Activated gamma-delta T cell (primary cell): ENCODE results near the gene NR4A2.

Experiments used
- DNase-seq: peaks from one replicate; lab custom pipeline; 2025; lab: John Stamatoyannopoulos, UW

NR4A2 gene

GRCh38 chr2:156340377-156340776 lies 7.9 kb upstream of the NR4A2 start:
- no peak for DNase-seq

- no peak for DNase-seq
Observed at GRCh38 chr2:156339865-156340264, 7.3 kb upstream of the NR4A2 start.

GRCh38 chr2:156339110-156339847 lies 6.8 kb upstream of the NR4A2 start:
- DNase-seq: no peak

- DNase-seq: no peak
Observed at GRCh38 chr2:156338578-156338977, 6.1 kb upstream of the NR4A2 start.

DNA sequence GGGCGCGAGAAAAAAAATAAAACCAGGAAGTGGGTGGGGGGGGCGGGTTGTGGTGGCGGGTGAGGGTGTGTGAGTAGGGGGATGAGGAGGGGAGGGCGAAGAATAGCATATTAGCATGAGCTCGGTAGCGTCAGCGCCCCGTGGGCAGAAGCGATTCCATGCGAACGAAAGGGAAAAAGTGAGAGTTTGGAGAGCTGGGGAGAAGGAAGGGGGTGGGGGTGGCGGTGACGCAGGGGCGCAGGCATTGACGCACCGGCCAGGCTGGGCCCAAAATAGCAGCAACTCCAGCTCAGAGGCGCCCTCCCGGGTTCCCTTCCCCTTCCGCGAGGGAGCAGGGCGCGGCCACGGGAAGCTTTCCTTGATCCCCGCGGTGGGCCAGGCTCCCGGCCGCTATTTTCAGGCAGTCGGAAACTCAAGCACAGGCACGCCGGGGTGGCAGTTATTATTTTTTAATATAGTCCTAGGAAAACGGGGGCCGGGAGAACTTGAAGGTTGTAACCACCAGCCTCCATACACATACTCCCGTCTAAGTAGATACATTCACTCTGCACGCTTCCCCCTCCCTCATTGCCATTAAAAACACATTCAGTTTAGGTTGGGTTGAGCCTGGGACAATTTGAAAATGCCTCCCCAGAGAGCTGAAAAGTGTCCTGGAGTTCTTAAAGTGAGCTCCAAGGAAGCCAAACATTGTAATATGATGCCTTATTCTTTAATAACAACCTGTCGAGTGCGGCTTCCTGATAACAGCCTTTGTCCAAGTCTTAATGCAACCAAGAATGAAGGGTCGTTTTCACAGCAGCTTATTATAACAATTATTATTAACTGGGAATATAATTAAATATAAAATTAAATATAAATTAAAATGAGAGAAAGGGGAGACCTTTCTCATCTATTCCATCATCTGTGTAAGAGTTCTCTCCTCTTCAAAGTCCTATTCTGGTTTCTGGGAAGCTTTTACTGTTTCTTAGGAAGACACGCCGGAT lies 2.3 kb upstream of the NR4A2 start:
- peak; percentile 82 for DNase-seq

DNA sequence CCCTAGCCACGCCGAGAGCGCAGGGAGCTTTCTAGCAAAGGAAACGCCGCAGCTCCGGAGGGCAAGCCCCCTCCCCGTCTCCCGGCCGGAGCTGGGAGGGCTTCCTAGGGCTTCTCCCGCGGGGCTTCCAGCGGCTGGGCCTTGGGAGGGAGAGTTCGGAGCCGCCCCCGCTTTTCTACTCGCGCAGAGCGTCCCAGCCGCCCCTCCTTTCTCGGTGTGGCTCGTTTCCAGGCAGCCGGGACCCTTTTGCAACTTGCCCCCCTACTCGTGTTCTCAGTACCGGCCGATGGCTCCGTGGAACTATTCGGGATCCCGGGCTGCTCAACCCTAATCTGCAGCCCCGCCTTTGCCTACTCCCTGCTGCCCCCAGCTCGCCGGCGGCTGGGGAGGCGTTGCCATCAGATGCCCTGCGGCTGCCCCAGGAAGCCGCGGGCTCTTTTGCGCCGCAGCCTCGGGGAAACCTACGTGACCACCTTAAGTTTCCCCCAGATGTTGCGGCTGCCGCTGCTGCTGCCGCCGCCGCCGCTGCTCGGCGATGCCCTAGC lies 1.5 kb upstream of the NR4A2 start:
- peak; percentile 76 for DNase-seq

GRCh38 chr2:156333274-156333950 lies 891 bp upstream of the NR4A2 start:
- DNase-seq: no peak

- DNase-seq: no peak
Observed at GRCh38 chr2:156332284-156332533, 312 bp downstream of the NR4A2 start.

DNA sequence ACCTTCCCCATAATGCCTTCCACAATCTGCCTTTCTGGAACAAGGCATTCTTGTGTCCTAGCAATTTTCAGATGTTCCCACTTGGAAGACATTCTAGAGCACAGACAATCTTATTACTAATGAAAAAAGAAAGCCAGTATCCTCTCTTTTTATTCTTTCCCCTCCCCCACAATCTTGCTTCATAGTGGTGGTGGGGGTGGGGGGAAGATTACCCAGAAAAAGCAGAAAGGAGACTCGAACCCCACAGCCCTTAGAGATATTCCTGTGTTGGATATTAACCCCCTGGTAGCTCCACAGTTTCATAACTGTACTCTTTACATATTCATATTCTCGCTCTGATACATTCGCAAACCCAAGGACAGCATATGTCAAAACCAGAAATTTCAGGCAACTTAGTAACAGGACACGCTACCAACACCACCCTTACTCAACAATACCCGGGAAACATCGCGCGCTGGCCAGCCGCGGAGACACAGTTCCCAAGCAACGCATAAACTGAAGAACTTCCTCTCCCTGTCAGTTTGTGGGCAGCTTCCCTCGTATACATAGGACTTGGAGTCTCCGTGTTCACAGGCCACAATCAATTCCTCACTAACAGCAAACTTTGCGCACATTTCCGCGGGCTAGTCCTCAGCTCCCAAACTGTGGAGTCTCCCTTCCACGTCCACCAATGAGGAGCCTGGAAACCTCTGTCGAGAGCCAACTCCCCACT lies 793 bp downstream of the NR4A2 start:
- DNase-seq: no peak

DNA sequence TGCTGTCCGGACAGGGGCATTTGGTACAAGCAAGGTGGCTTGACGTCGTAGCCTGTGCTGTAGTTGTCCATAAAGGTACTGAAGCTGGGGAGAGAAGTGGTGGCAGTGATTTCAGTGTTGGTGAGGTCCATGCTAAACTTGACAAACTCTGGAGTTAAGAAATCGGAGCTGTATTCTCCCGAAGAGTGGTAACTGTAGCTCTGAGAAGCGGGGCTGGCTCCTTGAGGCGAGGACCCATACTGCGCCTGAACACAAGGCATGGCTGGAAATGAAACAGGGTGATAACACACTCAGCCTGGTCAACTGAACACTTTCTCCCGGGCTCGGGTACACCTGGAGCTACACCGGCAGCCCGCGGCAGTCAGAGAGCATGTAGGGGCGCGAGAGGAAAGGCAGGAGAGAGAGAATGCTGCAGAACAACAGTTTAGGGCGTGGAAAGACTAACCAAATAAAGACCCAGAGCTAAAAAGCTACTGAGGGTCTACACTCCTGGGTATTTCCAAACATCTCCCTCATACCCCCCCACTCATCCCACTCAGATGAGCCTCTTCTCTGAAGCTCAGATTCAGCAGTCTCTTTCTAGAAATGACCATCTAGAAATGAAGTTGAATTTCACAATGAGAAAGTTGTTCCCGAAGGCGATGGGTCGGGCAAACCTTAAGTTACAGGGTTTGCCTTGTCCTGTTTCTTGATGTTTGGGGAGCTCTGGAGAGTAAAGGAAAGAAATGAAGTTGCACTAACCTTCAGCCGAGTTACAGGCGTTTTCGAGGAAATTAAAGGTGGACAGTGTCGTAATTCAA lies 2.4 kb downstream of the NR4A2 start:
- no peak for DNase-seq

- peak; percentile 24 for DNase-seq
Observed at GRCh38 chr2:156329031-156329926, 3.2 kb downstream of the NR4A2 start.

DNA sequence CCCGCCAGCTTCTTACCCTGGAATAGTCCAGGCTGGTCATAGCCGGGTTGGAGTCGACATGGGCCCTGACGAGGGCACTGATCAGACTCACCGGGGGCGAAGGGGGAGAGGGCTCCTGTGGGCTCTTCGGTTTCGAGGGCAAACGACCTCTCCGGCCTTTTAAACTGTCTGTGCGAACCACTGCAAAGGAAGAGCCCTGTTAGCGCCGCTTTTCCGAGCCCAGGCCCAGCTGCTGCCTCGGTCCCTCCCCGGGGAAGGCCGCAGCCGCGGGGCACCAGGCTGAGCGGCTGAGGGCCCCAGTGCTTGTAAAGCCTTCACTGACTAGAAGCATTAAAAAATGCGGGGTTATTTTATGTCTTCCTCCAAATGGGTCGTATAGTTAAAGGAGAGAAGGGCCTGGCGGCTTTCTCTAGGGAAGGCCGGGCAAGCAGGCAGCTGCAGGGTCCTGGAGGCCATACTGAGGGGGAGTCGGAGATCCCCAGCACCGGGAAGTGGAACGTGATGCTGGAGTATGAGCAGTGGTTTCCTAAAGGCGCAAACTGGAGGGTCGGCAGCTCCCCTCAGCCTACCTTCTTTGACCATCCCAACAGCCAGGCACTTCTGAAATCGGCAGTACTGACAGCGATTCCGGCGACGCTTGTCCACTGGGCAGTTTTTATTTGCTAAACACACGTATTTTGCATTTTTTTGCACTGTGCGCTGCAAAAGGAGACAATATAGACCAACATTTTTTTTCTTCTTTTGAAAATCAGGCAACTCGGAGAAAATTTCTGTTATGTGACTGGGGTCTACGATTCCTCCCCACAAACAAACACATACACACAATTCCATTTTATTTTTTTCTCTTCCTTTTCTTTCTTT lies 4.5 kb downstream of the NR4A2 start:
- DNase-seq: no peak

DNA sequence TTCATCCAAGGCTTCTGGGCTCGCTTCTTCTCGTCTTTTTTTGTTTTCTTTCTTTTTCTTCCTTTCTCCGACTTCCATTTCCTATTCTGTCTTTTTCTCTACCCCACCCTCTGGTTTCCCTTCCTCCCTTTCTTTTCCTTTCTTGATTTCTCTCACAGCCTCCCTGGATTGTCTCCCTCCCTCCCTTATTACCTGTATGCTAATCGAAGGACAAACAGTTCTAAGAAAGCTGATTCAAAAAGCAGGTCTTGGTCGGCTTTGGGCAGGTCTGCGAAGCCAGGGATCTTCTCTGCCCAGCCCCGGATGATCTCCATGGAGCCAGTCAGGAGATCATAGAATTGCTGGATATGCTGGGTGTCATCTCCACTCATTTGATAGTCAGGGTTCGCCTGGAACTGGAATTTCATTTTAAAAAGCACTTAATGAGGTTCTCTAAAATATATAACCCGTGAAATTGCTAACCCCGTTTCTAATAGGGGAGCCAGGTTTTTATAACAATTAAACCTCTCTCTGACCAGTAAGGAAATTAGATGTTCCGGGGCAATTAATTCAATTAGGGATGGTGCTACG lies 5.9 kb downstream of the NR4A2 start:
- no peak for DNase-seq

GRCh38 chr2:156325688-156326525 lies 6.6 kb downstream of the NR4A2 start:
- DNase-seq: no peak

- no peak for DNase-seq
Observed at GRCh38 chr2:156323754-156324153, 8.8 kb downstream of the NR4A2 start.

DNA sequence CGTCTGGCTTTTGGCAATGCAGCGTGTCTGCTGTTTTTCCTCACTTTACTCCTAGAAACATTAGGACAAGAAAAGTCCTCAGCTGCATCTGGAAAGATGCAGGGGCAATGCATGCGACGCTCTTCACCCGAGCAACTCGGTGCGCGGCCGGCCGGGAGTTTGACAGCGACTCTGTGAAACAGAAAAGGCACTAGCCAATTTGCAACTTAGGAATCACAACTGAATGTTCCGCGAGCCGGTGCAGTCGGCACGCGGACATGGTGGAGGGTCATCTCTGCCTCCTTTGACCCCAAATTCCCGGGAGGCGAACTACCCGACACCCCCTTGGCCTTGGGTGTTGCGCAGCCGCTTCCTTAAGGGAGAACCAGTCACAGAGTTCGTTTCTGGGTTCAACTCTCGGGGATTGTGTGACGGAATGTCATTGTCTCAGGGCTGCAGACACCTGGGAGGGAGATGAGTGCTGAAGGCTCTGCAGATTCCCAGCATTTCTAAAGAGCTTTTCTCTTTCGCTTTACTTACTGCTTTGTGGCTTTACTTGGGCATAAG lies 9.8 kb downstream of the NR4A2 start:
- DNase-seq: no peak

DNA sequence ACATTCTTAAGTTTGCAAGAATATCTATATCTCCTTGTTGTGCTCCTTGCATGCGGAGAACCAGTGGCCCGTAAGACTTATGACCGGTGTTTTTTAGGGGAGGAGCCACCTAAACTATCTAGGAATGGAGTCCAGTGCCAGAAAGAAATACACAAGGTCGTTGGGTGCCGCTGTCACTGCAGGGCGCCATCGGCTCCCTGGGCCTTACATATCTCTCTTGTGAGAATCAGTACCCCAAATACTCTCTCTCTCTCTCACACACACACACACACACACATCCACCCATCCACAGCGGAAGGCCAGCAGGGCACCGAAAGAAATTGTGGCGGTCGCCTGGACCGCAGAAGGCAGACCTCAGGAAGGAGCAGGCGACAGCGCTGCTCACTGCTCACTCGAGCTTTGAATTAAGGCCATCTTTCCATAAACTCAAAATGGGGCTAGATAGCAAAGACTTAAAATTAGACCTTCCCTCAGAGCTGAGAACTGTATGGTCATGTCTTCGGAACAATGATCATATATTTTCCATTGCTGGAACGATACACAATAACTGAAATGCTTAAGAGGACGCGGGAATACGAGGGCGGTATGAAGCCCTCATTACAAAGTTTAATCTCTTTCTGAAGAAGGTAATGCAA lies 10.4 kb downstream of the NR4A2 start:
- DNase-seq: no peak
